A549 (cell line): ENCODE data around the gene NKRF.

Experiments
- BHLHE40 ChIP-seq: IDR thresholded peaks from 2 replicates; pipeline ENCODE4 v1.6.1; 2012; ENCODE audit warnings: low read depth, low read length, inconsistent platforms
- CHD2 ChIP-seq: fragments of 150-350 bp; IDR thresholded peaks from 2 replicates; pipeline ENCODE4 v1.6.1; 2014; ENCODE audit warnings: low read length; ENCODE audit not compliant: partially characterized antibody
- EP300 ChIP-seq, 2 experiments: fragments of >200 bp; sonication (Bioruptor Twin); formaldehyde crosslinking; IDR thresholded peaks; 2 replicates in 1 of 2; 3 replicates in 1 of 2; pipeline ENCODE4 v1.6.1; 2016 to 2017
- HDAC2 ChIP-seq: fragments of 200-600 bp; sonication (generic); IDR thresholded peaks from 2 replicates; pipeline ENCODE4 v1.6.1; 2016
- JUNB ChIP-seq: fragments of >200 bp; sonication (Bioruptor Twin); formaldehyde crosslinking; IDR thresholded peaks from 2 replicates; pipeline ENCODE4 v1.6.1; 2016
- KDM1A ChIP-seq: fragments of 200-600 bp; sonication (generic); IDR thresholded peaks from 2 replicates; pipeline ENCODE4 v1.6.1; 2016; ENCODE audit warnings: low read depth, mild to moderate bottlenecking
- POLR2A ChIP-seq: IDR thresholded peaks from 2 replicates; pipeline ENCODE4 v1.6.1; 2012; ENCODE audit warnings: mild to moderate bottlenecking, low read length
- RAD21 ChIP-seq, 2 experiments: fragments of >200 bp in 1 of 2; sonication (Bioruptor Twin) in 1 of 2; formaldehyde crosslinking in 1 of 2; IDR thresholded peaks in 1 of 2; conservative IDR thresholded peaks in 1 of 2; 2 replicates in 1 of 2; 3 replicates in 1 of 2; pipeline ENCODE4 v1.6.1; 2012 to 2018; ENCODE audit warnings: inconsistent platforms in 1 of 2
- RCOR1 ChIP-seq: fragments of 150-350 bp; IDR thresholded peaks from 2 replicates; pipeline ENCODE4 v1.6.1; 2014; ENCODE audit warnings: antibody characterized with exemption, low read length, low read depth
- REST ChIP-seq: fragments of 200-600 bp; sonication (generic); IDR thresholded peaks from 2 replicates; pipeline ENCODE4 v1.6.1; 2016; ENCODE audit warnings: antibody characterized with exemption, mild to moderate bottlenecking, moderate library complexity
- RFX5 ChIP-seq: fragments of 450-650 bp; IDR thresholded peaks from 2 replicates; pipeline ENCODE4 v1.7.1; 2014; ENCODE audit warnings: antibody characterized with exemption, mild to moderate bottlenecking, moderate library complexity
- SMC3 ChIP-seq: fragments of >200 bp; sonication (Bioruptor Twin); formaldehyde crosslinking; IDR thresholded peaks from 3 replicates; pipeline ENCODE4 v1.6.1; 2018; ENCODE audit warnings: inconsistent platforms
- TF ChIP-seq, protein P1 (sequence below): IDR thresholded peaks from 2 replicates; pipeline ENCODE4 v1.6.1; 2012
- TF ChIP-seq, protein P2 (sequence below): fragments of >200 bp; sonication (Bioruptor Twin); formaldehyde crosslinking; IDR thresholded peaks from 3 replicates; pipeline ENCODE4 v1.5.1; 2016

DNA sequence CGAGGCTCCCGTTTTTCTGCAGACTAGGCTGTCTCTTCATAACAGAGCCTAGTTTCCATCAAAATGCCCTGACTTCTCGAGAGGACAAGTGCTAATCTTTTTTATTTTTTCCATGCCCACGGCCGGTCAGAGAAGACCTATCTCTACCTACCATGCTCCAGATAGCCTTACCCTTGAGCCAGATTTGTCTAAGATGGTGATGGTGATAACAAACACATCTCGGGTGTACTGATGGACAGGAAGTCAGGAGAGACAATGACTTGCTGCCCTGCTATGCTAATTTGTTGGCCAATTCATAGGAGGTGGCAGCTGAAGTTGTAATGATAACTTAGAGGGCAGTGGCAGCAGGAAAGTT is 42.2 kb upstream of the NKRF start:
- TF ChIP-seq EP300 (IDR thresholded peaks at IDR 0.05) (no peak), RAD21 (conservative IDR thresholded peaks at IDR 0.05 in 1 of 2, IDR thresholded peaks at IDR 0.05 in 1 of 2) (no peak), POLR2A (no peak), REST (no peak), CHD2 (no peak), RCOR1 (no peak), KDM1A (no peak), BHLHE40 (no peak), SMC3 (no peak), RFX5 (no peak), HDAC2 (no peak), JUNB (no peak)
- TF ChIP-seq, protein P1, sequence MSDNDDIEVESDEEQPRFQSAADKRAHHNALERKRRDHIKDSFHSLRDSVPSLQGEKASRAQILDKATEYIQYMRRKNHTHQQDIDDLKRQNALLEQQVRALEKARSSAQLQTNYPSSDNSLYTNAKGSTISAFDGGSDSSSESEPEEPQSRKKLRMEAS: no peak
- TF ChIP-seq, protein P2, sequence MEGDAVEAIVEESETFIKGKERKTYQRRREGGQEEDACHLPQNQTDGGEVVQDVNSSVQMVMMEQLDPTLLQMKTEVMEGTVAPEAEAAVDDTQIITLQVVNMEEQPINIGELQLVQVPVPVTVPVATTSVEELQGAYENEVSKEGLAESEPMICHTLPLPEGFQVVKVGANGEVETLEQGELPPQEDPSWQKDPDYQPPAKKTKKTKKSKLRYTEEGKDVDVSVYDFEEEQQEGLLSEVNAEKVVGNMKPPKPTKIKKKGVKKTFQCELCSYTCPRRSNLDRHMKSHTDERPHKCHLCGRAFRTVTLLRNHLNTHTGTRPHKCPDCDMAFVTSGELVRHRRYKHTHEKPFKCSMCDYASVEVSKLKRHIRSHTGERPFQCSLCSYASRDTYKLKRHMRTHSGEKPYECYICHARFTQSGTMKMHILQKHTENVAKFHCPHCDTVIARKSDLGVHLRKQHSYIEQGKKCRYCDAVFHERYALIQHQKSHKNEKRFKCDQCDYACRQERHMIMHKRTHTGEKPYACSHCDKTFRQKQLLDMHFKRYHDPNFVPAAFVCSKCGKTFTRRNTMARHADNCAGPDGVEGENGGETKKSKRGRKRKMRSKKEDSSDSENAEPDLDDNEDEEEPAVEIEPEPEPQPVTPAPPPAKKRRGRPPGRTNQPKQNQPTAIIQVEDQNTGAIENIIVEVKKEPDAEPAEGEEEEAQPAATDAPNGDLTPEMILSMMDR: no peak
